ENCODE measurements around the gene SYNGAP1. TPM values are rescaled to one million over a fixed set of nuclear protein-coding genes. Genes with fewer than 3 reads are reported as not detected.

The SYNGAP1 gene
- total RNA-seq, 1 donor, result 6.9 TPM

GRCh38 chr6:33440649-33441309 lies 20.9 kb downstream of the SYNGAP1 start:
- no peaks in the 10 kb centered on the region for H3K9me3 ChIP-seq (ENCODE audit: low read depth, low read length)
- TF ChIP-seq, protein P1, sequence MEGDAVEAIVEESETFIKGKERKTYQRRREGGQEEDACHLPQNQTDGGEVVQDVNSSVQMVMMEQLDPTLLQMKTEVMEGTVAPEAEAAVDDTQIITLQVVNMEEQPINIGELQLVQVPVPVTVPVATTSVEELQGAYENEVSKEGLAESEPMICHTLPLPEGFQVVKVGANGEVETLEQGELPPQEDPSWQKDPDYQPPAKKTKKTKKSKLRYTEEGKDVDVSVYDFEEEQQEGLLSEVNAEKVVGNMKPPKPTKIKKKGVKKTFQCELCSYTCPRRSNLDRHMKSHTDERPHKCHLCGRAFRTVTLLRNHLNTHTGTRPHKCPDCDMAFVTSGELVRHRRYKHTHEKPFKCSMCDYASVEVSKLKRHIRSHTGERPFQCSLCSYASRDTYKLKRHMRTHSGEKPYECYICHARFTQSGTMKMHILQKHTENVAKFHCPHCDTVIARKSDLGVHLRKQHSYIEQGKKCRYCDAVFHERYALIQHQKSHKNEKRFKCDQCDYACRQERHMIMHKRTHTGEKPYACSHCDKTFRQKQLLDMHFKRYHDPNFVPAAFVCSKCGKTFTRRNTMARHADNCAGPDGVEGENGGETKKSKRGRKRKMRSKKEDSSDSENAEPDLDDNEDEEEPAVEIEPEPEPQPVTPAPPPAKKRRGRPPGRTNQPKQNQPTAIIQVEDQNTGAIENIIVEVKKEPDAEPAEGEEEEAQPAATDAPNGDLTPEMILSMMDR (IDR thresholded peaks at IDR 0.05; ENCODE audit: extremely low read depth, low read depth, low read length), result no peak
- peaks cover 64% of the 10 kb centered on the region for H3K36me3 ChIP-seq (ENCODE audit: insufficient read depth, low read length)
- H3K4me2 ChIP-seq (ENCODE audit: insufficient read depth, low read length), result no peak overlapping the region
- H3K79me2 ChIP-seq (ENCODE audit: insufficient read depth, low read length), result no peaks in the 10 kb centered on the region
- H3K27me3 ChIP-seq (ENCODE audit: insufficient read depth, low read length), result no peaks in the 10 kb centered on the region
- DNase-seq (ENCODE audit: insufficient read length, low spot score, missing footprints), result peak; percentile 34
- H4K20me1 ChIP-seq (ENCODE audit: insufficient read depth, low read length), result peaks cover 3% of the 10 kb centered on the region
- no peak overlapping the region for H3K4me3 ChIP-seq (ENCODE audit: insufficient read depth, low read length)
- H2AFZ ChIP-seq (ENCODE audit: low read length), result no peak overlapping the region
- H3K27ac ChIP-seq (ENCODE audit: low read depth, low read length), result no peak overlapping the region
- H3K4me1 ChIP-seq (ENCODE audit: insufficient read depth, low read length), result peaks cover 3% of the 10 kb centered on the region

DNA sequence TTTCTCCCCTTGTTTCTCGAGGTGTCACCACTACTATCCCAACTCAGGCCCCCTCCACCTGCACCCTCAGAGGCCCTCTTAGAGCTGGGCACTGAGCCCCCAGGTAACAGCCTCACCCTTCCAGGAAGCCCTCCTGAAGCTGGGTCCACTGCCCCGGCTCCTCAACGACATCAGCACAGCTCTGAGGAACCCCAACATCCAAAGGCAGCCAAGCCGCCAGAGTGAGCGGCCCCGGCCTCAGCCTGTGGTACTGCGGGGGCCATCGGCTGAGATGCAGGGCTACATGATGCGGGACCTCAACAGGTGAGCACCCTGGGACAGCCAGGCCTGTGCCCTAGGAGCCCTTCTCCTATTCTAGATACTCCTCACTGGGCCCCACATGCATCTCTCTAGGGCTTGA lies 21.6 kb downstream of the SYNGAP1 start:
- Histone ChIP-seq H3K4me2 (ENCODE audit: insufficient read depth, low read length) (no peak overlapping the region), H2AFZ (ENCODE audit: low read length) (no peak overlapping the region), H4K20me1 (ENCODE audit: insufficient read depth, low read length) (peaks cover 3% of the 10 kb centered on the region), H3K27ac (ENCODE audit: low read depth, low read length) (no peak overlapping the region), H3K4me3 (ENCODE audit: insufficient read depth, low read length) (no peak overlapping the region), H3K27me3 (ENCODE audit: insufficient read depth, low read length) (no peaks in the 10 kb centered on the region), H3K9me3 (ENCODE audit: low read depth, low read length) (no peaks in the 10 kb centered on the region), H3K36me3 (ENCODE audit: insufficient read depth, low read length) (peaks cover 64% of the 10 kb centered on the region), H3K4me1 (ENCODE audit: insufficient read depth, low read length) (peaks cover 3% of the 10 kb centered on the region), H3K79me2 (ENCODE audit: insufficient read depth, low read length) (no peaks in the 10 kb centered on the region)
- no peak for DNase-seq (ENCODE audit: insufficient read length, low spot score, missing footprints)
- TF ChIP-seq, protein P1 (IDR thresholded peaks at IDR 0.05; ENCODE audit: extremely low read depth, low read depth, low read length), result no peak

GRCh38 chr6:33442283-33442682 lies 22.4 kb downstream of the SYNGAP1 start:
- peak; percentile 69 for DNase-seq (ENCODE audit: insufficient read length, low spot score, missing footprints)
- H3K36me3 ChIP-seq (ENCODE audit: insufficient read depth, low read length), result peaks cover 65% of the 10 kb centered on the region
- H3K27me3 ChIP-seq (ENCODE audit: insufficient read depth, low read length), result no peaks in the 10 kb centered on the region
- H3K27ac ChIP-seq (ENCODE audit: low read depth, low read length), result no peak overlapping the region
- no peak overlapping the region for H3K4me3 ChIP-seq (ENCODE audit: insufficient read depth, low read length)
- no peaks in the 10 kb centered on the region for H3K9me3 ChIP-seq (ENCODE audit: low read depth, low read length)
- peaks cover 3% of the 10 kb centered on the region for H3K4me1 ChIP-seq (ENCODE audit: insufficient read depth, low read length)
- no peak overlapping the region for H2AFZ ChIP-seq (ENCODE audit: low read length)
- H4K20me1 ChIP-seq (ENCODE audit: insufficient read depth, low read length), result peaks cover 3% of the 10 kb centered on the region
- no peak overlapping the region for H3K4me2 ChIP-seq (ENCODE audit: insufficient read depth, low read length)
- TF ChIP-seq, protein P1 (IDR thresholded peaks at IDR 0.05; ENCODE audit: extremely low read depth, low read depth, low read length), result no peak
- no peaks in the 10 kb centered on the region for H3K79me2 ChIP-seq (ENCODE audit: insufficient read depth, low read length)

DNA sequence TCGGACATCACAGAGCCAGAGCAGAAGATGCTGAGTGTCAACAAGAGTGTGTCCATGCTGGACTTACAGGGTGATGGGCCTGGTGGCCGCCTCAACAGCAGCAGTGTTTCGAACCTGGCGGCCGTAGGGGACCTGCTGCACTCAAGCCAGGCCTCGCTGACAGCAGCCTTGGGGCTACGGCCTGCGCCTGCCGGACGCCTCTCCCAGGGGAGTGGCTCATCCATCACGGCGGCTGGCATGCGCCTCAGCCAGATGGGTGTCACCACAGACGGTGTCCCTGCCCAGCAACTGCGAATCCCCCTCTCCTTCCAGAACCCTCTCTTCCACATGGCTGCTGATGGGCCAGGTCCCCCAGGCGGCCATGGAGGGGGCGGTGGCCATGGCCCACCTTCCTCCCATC lies 23.2 kb downstream of the SYNGAP1 start:
- Histone ChIP-seq H3K4me1 (ENCODE audit: insufficient read depth, low read length) (peaks cover 3% of the 10 kb centered on the region), H2AFZ (ENCODE audit: low read length) (no peak overlapping the region), H3K9me3 (ENCODE audit: low read depth, low read length) (no peaks in the 10 kb centered on the region), H3K27me3 (ENCODE audit: insufficient read depth, low read length) (no peaks in the 10 kb centered on the region), H3K4me3 (ENCODE audit: insufficient read depth, low read length) (no peak overlapping the region), H3K4me2 (ENCODE audit: insufficient read depth, low read length) (no peak overlapping the region), H3K36me3 (ENCODE audit: insufficient read depth, low read length) (peaks cover 66% of the 10 kb centered on the region), H3K79me2 (ENCODE audit: insufficient read depth, low read length) (no peaks in the 10 kb centered on the region), H3K27ac (ENCODE audit: low read depth, low read length) (no peak overlapping the region), H4K20me1 (ENCODE audit: insufficient read depth, low read length) (peaks cover 7% of the 10 kb centered on the region)
- TF ChIP-seq, protein P1 (IDR thresholded peaks at IDR 0.05; ENCODE audit: extremely low read depth, low read depth, low read length), result no peak
- peak; percentile 47 for DNase-seq (ENCODE audit: insufficient read length, low spot score, missing footprints)

Data from osteoblast (primary cell).